HG02870 (cell line): Measurements from ENCODE around the gene CSF3.

ENCODE experiments used
- ATAC-seq: cut with Tn5 transposase; IDR thresholded peaks from one replicate; pipeline ENCODE4 v1.9.1; 2021; ENCODE audit warnings: mild to moderate bottlenecking, moderate library complexity; ENCODE audit not compliant: unreplicated experiment

Gene CSF3

GRCh38 chr17:40059729-40060475 is 44.7 kb downstream of the CSF3 start:
- no peak for ATAC-seq

- no peak for ATAC-seq
Observed at GRCh38 chr17:40060887-40061608, 45.8 kb downstream of the CSF3 start.

GRCh38 chr17:40061609-40062038 is 46.4 kb downstream of the CSF3 start:
- no peak for ATAC-seq

GRCh38 chr17:40062329-40063186 is 47.3 kb downstream of the CSF3 start, which contains the start of gene THRA:
Gene THRA (plus strand): TSS chr17:40062965. CDS start chr17:40074489, 11,524 bp downstream.
- no peak for ATAC-seq

- ATAC-seq = no peak
Observed at GRCh38 chr17:40063187-40063771, 48.0 kb downstream of the CSF3 start.

GRCh38 chr17:40063901-40064531 is 48.8 kb downstream of the CSF3 start:
- ATAC-seq = no peak

GRCh38 chr17:40064971-40065768 is 49.9 kb downstream of the CSF3 start:
- no peak for ATAC-seq

GRCh38 chr17:40065769-40066510 is 50.7 kb downstream of the CSF3 start:
- no peak for ATAC-seq
